Measurements from ENCODE around the gene ALOX5AP. TPM values are rescaled to one million over a fixed set of nuclear protein-coding genes. Genes with fewer than 3 reads are reported as not detected.

Gene ALOX5AP
- total RNA-seq, 4 donors from 2014 or later: 4.7 to 21.5 (median 12.7) TPM

GRCh38 chr13:30757026-30757742 is 21.8 kb downstream of the ALOX5AP start:
- H3K27ac ChIP-seq: no peak overlapping the region
- H3K9me3 ChIP-seq: no peaks in the 10 kb centered on the region
- H3K27me3 ChIP-seq: peaks cover 0 to 16% (median 0%) of the 10 kb centered on the region in 4 donors
- intact Hi-C loops (cut with DNase I): no loop called here
- TF ChIP-seq POLR2A (IDR thresholded peaks at IDR 0.05) (no peak), CTCF (IDR thresholded peaks at IDR 0.05) (no peak)
- WGBS, 2 donors: 62 to 75% methylated on average over 9 of the region's 9 CpGs
- no peaks in the 10 kb centered on the region for H3K4me1 ChIP-seq
- no peaks in the 10 kb centered on the region for H3K36me3 ChIP-seq
- H3K4me3 ChIP-seq: no peak overlapping the region
- DNase-seq: no peak

- WGBS, 2 donors: 86 to 100% methylated on average over 3 of the region's 3 CpGs
- Histone ChIP-seq H3K36me3 (no peaks in the 10 kb centered on the region), H3K4me3 (no peak overlapping the region), H3K4me1 (no peaks in the 10 kb centered on the region), H3K27ac (no peak overlapping the region), H3K27me3 (peaks cover 0 to 14% (median 0%) of the 10 kb centered on the region in 4 donors), H3K9me3 (no peaks in the 10 kb centered on the region)
- TF ChIP-seq CTCF (IDR thresholded peaks at IDR 0.05): no peak
- TF ChIP-seq POLR2A (IDR thresholded peaks at IDR 0.05): no peak
- intact Hi-C loops (cut with DNase I): no loop called here
- no peak for DNase-seq
Observed at GRCh38 chr13:30759748-30760147, 24.4 kb downstream of the ALOX5AP start.

DNA sequence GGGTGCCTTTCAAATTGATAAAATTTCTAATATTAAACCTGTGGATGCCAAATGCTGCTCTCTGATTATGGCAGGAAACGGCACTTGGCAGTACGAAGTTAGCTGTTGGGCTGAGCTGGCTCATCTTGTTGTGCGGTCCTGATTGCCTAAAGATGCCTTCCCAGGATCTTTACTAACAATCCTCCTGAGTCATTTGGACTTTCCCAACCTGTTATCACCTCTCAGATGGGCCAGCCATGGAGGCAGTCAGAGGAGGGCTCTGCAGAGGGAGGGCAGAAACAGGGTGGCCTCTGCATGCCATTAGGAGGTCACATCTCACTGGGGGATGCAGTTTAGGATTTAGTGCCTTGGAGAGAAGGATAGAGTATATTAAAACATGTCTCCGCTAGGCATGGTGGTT is 27.3 kb downstream of the ALOX5AP start:
- Histone ChIP-seq H3K27me3 (no peaks in the 10 kb centered on the region), H3K36me3 (no peaks in the 10 kb centered on the region), H3K27ac (no peak overlapping the region), H3K4me1 (no peaks in the 10 kb centered on the region), H3K4me3 (no peak overlapping the region), H3K9me3 (no peaks in the 10 kb centered on the region)
- TF ChIP-seq POLR2A (IDR thresholded peaks at IDR 0.05): no peak
- no peak for TF ChIP-seq CTCF (IDR thresholded peaks at IDR 0.05)
- DNase-seq: no peak
- 72 to 94% methylated on average over 4 of the region's 4 CpGs for WGBS, 2 donors
- intact Hi-C loops (cut with DNase I): no loop called here

DNA sequence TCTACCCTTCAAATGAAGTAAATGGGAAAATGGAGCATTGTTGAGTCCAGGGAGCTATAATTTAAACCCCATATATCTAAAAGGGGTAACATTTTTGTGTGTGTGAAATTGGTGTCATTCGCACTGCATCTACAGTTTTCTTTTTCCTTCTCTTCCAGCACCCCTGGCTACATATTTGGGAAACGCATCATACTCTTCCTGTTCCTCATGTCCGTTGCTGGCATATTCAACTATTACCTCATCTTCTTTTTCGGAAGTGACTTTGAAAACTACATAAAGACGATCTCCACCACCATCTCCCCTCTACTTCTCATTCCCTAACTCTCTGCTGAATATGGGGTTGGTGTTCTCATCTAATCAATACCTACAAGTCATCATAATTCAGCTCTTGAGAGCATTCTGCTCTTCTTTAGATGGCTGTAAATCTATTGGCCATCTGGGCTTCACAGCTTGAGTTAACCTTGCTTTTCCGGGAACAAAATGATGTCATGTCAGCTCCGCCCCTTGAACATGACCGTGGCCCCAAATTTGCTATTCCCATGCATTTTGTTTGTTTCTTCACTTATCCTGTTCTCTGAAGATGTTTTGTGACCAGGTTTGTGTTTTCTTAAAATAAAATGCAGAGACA is 28.6 kb downstream of the ALOX5AP start:
- H3K36me3 ChIP-seq: no peaks in the 10 kb centered on the region
- TF ChIP-seq POLR2A (IDR thresholded peaks at IDR 0.05) (no peak), CTCF (IDR thresholded peaks at IDR 0.05) (no peak)
- intact Hi-C loops (cut with DNase I): no loop called here
- WGBS, 2 donors: 71 to 77% methylated on average over 8 of the region's 8 CpGs
- no peak overlapping the region for H3K4me3 ChIP-seq
- no peak overlapping the region for H3K27ac ChIP-seq
- no peak for DNase-seq
- no peaks in the 10 kb centered on the region for H3K4me1 ChIP-seq
- H3K27me3 ChIP-seq: no peaks in the 10 kb centered on the region
- no peaks in the 10 kb centered on the region for H3K9me3 ChIP-seq

DNA sequence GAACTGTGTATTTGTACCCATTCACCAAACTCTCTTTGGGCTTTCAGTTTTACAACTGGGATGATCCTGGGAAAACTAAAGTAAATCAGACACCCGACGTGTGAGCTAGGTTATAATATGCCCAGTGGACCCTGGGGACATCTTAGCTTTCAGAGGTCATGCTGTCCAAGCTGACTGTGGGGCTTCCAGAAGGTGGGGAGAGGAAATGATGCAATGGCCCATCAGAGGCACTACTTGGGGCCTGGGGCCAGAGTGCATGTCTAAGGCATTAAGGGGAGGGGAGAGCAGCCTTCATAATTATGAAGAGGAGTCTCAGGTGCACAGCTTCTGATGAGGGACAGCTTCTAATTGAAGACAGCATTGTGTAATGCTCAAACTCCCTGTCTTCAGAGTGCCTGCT is 30.9 kb downstream of the ALOX5AP start:
- no peak for DNase-seq
- no peaks in the 10 kb centered on the region for H3K9me3 ChIP-seq
- H3K27ac ChIP-seq: no peak overlapping the region
- H3K4me1 ChIP-seq: no peaks in the 10 kb centered on the region
- H3K36me3 ChIP-seq: no peaks in the 10 kb centered on the region
- TF ChIP-seq CTCF (IDR thresholded peaks at IDR 0.05) (no peak), POLR2A (IDR thresholded peaks at IDR 0.05) (no peak)
- no peaks in the 10 kb centered on the region for H3K27me3 ChIP-seq
- 17 to 100% methylated on average over 2 of the region's 2 CpGs for WGBS, 2 donors
- no peak overlapping the region for H3K4me3 ChIP-seq
- intact Hi-C loops (cut with DNase I): no loop called here
